Spleen (tissue), 11 donors: ENCODE results near the gene RAB13. TPM values are rescaled to one million over a fixed set of nuclear protein-coding genes. Genes with fewer than 3 reads are reported as not detected.

Experiments
- DNase-seq: peaks from one replicate; pipeline ENCODE4 v3.0.0-alpha.2; 2020
- H3K27ac ChIP-seq, 8 donors: fragments of 200-600 bp; sonication (generic) in 7 of 8; 1 replicate in 4 of 8; 2 replicates in 4 of 8; pipeline versions ENCODE4 v1.5.0 to v1.8.0; 2016 to 2021; ENCODE audit warnings: inconsistent platforms in 4 of 8, mild to moderate bottlenecking in 4 of 8, moderate library complexity in 1 of 8
- H3K27me3 ChIP-seq, 7 donors: fragments of 200-600 bp; sonication (generic) in 6 of 7; replicated peaks in 1 of 7; 1 replicate in 4 of 7; 2 replicates in 3 of 7; pipeline versions ENCODE4 v1.5.0 to v1.8.0; 2016 to 2021; ENCODE audit warnings: inconsistent platforms in 3 of 7, mild to moderate bottlenecking in 1 of 7
- H3K36me3 ChIP-seq, 6 donors: fragments of 200-600 bp; sonication (generic) in 5 of 6; 1 replicate in 4 of 6; 2 replicates in 2 of 6; pipeline versions ENCODE4 v1.5.0 to v1.8.0; 2016 to 2021; ENCODE audit warnings: inconsistent platforms in 2 of 6
- H3K4me1 ChIP-seq, 6 donors: fragments of 200-600 bp; sonication (generic) in 5 of 6; 1 replicate in 3 of 6; 2 replicates in 3 of 6; pipeline versions ENCODE4 v1.5.0 to v1.8.0; 2016 to 2021; ENCODE audit warnings: inconsistent platforms in 3 of 6
- H3K4me3 ChIP-seq, 8 donors: fragments of 200-600 bp; sonication (generic) in 7 of 8; 1 replicate in 4 of 8; 2 replicates in 4 of 8; pipeline versions ENCODE4 v1.5.0 to v1.8.0; 2016 to 2021; ENCODE audit warnings: inconsistent platforms in 4 of 8, mild to moderate bottlenecking in 4 of 8, moderate library complexity in 2 of 8
- H3K9me3 ChIP-seq, 8 donors: fragments of 200-600 bp; sonication (generic) in 7 of 8; 1 replicate in 4 of 8; 2 replicates in 4 of 8; pipeline versions ENCODE4 v1.5.0 to v1.8.0; 2016 to 2021; ENCODE audit warnings: inconsistent platforms in 4 of 8
- CTCF ChIP-seq, 11 experiments: fragments of 200-600 bp in 7 of 11; fragments of 450-650 bp in 4 of 11; sonication (generic) in 4 of 11; IDR thresholded peaks in 8 of 11; conservative IDR thresholded peaks in 3 of 11; 1 replicate in 7 of 11; 2 replicates in 4 of 11; pipeline versions ENCODE4 v1.4.0 to v1.8.0; 2016 to 2021; ENCODE audit warnings: antibody characterized with exemption in 11 of 11, inconsistent platforms in 4 of 11, mild to moderate bottlenecking in 1 of 11
- POLR2A ChIP-seq, 3 donors: fragments of 450-650 bp; IDR thresholded peaks; one replicate each; pipeline ENCODE4 v1.5.1; 2017; ENCODE audit warnings: antibody characterized with exemption in 3 of 3, mild to moderate bottlenecking in 1 of 3
- POLR2AphosphoS5 ChIP-seq, 3 donors: sonication (generic); formaldehyde crosslinking; IDR thresholded peaks; one replicate each; pipeline ENCODE4 v1.5.1; 2017; ENCODE audit warnings: antibody characterized with exemption in 3 of 3
- WGBS, 5 donors: extraction: QIAGEN DNeasy Blood & Tissue Kit in 3 of 5; methylation state at CpG; one replicate each; pipeline versions ENCODE4 v1.1.5 to v1.1.7; 2013 to 2018; 5-methylcytosine and 5-hydroxymethylcytosine counted together
- intact Hi-C: fragments of 100-400 bp; cut with DNase I; formaldehyde crosslinking; loops from one replicate; pipeline ENCODE4 v1.15.0; 2023; ENCODE audit warnings: low total_unique reads
- polyA plus RNA-seq, 3 donors: library from polyadenylated mRNA; stranded (reverse); fragments of 200-250 nt; gene quantifications; one replicate each; pipeline ENCODE4 v1.2.1, GENCODE V29; 2013
- total RNA-seq, 7 donors: library from RNA; depleted of rRNA in 3 of 7; stranded (reverse); fragments of >200 nt in 3 of 7; fragmentation: NEBNext Ultra II Directional in 4 of 7; extraction: Animal tissue kit (Norgen Biotek cat#: 25700) in 4 of 7; gene quantifications; one replicate each; pipeline versions ENCODE4 v1.1.0 to v1.2.1, GENCODE V29; 2016 to 2021
- donor health status: healthy with polysubstance abuse.
- donor health status: DM: no; HTN: no; CAD: no; lungs with moderate emphysema.
- donor health status: DM: no; HTN: no; CAD: no.
- donor health status: Bipolar disorder and iron deficiency.
- donor health status: healthy.
- donor health status: DM: no; HTN: no; CAD: no.
- donor health status: DM: yes; HTN: yes; CAD: no.

The RAB13 gene
- total and polyA plus RNA-seq, 10 donors, result 31.8 to 115 (median 74.9) TPM

GRCh38 chr1:153951801-153952200 lies 34.3 kb downstream of the RAB13 start:
- intact Hi-C loops, result no loop called here
- H3K36me3 ChIP-seq, result peaks cover 0 to 82% (median 72%) of the 10 kb centered on the region in 6 donors
- WGBS, 5 donors, result 73 to 95% (median 89%) methylated on average over 2 of the region's 2 CpGs

GRCh38 chr1:153951183-153951582 lies 35.0 kb downstream of the RAB13 start:
- intact Hi-C loops, result no loop called here
- no peak for DNase-seq
- Histone ChIP-seq H3K4me1 (peaks cover 19 to 80% (median 37%) of the 10 kb centered on the region in 6 donors), H3K27ac (peak overlapping the region in 1 of 8 donors; percentile 27), H3K36me3 (peaks cover 0 to 82% (median 72%) of the 10 kb centered on the region in 6 donors), H3K27me3 (no peaks in the 10 kb centered on the region), H3K4me3 (no peak overlapping the region), H3K9me3 (no peaks in the 10 kb centered on the region)
- 90 to 96% (median 91%) methylated on average over 11 of the region's 11 CpGs for WGBS, 5 donors
- TF ChIP-seq POLR2AphosphoS5 (IDR thresholded peaks at IDR 0.05) (peak in 1 of 3 donors; percentile 12), POLR2A (IDR thresholded peaks at IDR 0.05) (no peak)

More at GRCh38 chr1:153951801-153952200, 34.3 kb downstream of the RAB13 start:
- Histone ChIP-seq H3K4me3 (no peak overlapping the region), H3K27ac (peak overlapping the region in 1 of 8 donors; percentile 14), H3K27me3 (no peaks in the 10 kb centered on the region), H3K4me1 (peaks cover 23 to 83% (median 40%) of the 10 kb centered on the region in 6 donors), H3K9me3 (no peaks in the 10 kb centered on the region)
- no peak for DNase-seq
- no peak for TF ChIP-seq CTCF (IDR thresholded peaks at IDR 0.05 in 8 of 11, conservative IDR thresholded peaks at IDR 0.05 in 3 of 11)
- no peak for TF ChIP-seq POLR2AphosphoS5 (IDR thresholded peaks at IDR 0.05)
- no peak for TF ChIP-seq POLR2A (IDR thresholded peaks at IDR 0.05)

- Histone ChIP-seq H3K4me3 (peak within 1 kb of the TSS; percentile 74 to 99 (median 90)), H3K27ac (peak within 1 kb of the TSS; percentile 96 to 100 (median 99)), H3K9me3 (no peaks in the 10 kb centered on the region), H3K36me3 (peaks cover 0 to 73% (median 64%) of the 10 kb centered on the region in 6 donors), H3K4me1 (peaks cover 14 to 86% (median 48%) of the 10 kb centered on the region in 6 donors), H3K27me3 (no peaks in the 10 kb centered on the region)
- peak; percentile 96 for DNase-seq
- TF ChIP-seq POLR2AphosphoS5 (IDR thresholded peaks at IDR 0.05) (peak; percentile 76 to 89 (median 79)), POLR2A (IDR thresholded peaks at IDR 0.05) (no peak), CTCF (IDR thresholded peaks at IDR 0.05 in 8 of 11, conservative IDR thresholded peaks at IDR 0.05 in 3 of 11) (peak; percentile 92 to 99 (median 97))
- WGBS, 5 donors, result 6 to 12% (median 11%) methylated on average over 16 to 28 of the region's 28 CpGs
- intact Hi-C loops, result no loop called here
These were observed 39.4 kb downstream of the RAB13 start, which contains the start of gene DENND4B for GRCh38 chr1:153946622-153947241. Gene DENND4B (minus strand): TSS chr1:153946718. CDS start chr1:153944374, 2,344 bp downstream.

- TF ChIP-seq POLR2A (IDR thresholded peaks at IDR 0.05) (peak in 2 of 3 donors; percentile 14 to 20), POLR2AphosphoS5 (IDR thresholded peaks at IDR 0.05) (peak; percentile 93 to 97 (median 94)), CTCF (IDR thresholded peaks at IDR 0.05 in 8 of 11, conservative IDR thresholded peaks at IDR 0.05 in 3 of 11) (no peak)
- Histone ChIP-seq H3K9me3 (no peaks in the 10 kb centered on the region), H3K36me3 (peaks cover 0 to 73% (median 64%) of the 10 kb centered on the region in 6 donors), H3K27me3 (no peaks in the 10 kb centered on the region), H3K4me1 (peaks cover 14 to 93% (median 49%) of the 10 kb centered on the region in 6 donors), H3K27ac (peak overlapping the region; percentile 96 to 100 (median 99)), H3K4me3 (peak overlapping the region; percentile 74 to 99 (median 90))
- 0 to 1% (median 0%) methylated on average over 18 to 95 of the region's 95 CpGs for WGBS, 5 donors
- intact Hi-C loops, result no loop called here
- DNase-seq, result peak; percentile 99
These were observed 40.1 kb downstream of the RAB13 start for GRCh38 chr1:153945795-153946621.
